Amniotic stem cell (primary cell): ENCODE results near the gene HMGCS1.
A peak's percentile ranks its signal among the peaks of the same experiment; 100 is the strongest.
"Not testable (repeated sequence)": the region's sequence is repeated elsewhere in the genome, so short reads cannot be mapped to it uniquely, and the experiment has no call there.

Experiments used
- DNase-seq: peaks from one replicate; lab custom pipeline; 2025; lab: John Stamatoyannopoulos, UW

HMGCS1 gene

DNA sequence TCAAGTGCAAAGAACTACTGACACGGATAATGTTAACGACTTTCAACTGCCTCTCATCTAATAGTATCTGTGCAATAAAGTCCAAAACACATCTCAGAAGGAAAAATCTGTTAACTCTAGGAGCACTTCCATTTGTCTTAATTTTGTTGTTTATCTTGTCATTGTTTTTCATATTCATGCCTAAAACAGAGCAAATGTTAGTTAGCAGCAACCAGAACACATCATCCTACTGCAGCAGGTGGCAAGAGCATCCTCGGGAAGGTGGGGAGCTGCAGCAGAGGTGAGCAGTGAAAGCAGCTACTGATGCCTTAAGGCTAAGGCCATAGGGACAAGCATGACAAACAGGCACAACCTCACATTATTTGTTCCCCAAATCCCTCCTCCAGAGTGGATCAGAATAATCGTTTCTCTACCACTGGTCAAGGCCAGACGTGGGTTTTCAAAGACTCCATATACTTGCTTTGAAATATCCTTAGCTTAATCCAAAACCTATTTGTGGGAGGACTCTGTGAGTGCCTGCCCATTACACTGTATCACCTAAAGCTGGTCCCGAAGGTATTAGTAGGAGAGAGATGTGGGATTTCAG is 1.0 kb downstream of the HMGCS1 start:
- DNase-seq = no peak

DNA sequence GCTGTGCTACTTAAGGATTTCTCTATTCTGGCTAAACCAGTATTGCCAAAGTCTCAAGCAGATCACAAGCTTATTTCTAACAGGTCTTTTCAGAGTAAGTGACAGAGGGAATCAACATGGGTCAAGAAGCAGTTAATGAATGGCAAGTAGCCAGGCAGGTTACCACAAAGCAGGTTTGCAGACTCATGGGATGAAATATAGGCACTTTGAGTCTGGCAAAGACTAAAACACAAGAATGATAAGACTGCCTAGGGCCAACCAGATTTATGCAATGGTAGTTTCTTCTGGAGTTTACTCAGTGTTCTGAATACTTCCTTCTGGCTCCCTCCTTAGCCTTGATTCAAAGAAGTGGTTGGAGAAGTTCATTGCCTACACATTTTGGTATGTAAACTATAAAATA is 3.6 kb downstream of the HMGCS1 start:
- DNase-seq = no peak

GRCh38 chr5:43309122-43309521 is 4.1 kb downstream of the HMGCS1 start:
- no peak for DNase-seq

- DNase-seq = not testable (repeated sequence)
These were observed 6.3 kb downstream of the HMGCS1 start for GRCh38 chr5:43306954-43307353.

DNA sequence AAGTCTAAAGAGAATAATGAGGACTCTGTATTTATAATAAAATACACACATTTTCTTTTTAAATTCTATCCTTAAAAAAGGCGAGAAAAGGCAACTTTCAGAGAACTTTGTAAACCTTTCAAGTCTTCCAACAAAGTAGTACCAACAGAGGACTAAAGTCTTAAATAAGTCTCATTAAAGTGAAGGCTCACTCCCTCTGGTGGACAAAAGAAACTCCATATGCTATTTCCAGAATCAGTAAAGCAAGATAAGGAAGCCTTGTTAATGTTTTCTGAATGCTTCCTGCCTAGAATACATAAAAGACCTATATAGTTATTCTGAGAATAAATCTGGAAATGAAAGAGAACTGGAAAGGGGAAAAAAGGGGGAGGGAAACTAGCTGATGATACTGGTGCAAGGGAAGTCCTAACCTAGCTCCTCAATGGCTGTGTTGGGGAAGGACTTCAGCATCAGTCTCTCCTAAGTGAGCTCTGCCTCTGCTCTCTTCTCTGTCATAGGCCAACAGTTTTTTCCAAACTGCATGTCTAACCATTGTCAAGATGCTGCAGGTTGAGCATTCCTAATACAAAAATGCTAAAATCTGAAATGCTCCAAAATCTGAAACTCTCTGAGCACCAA is 7.2 kb downstream of the HMGCS1 start:
- DNase-seq = peak; percentile 23

DNA sequence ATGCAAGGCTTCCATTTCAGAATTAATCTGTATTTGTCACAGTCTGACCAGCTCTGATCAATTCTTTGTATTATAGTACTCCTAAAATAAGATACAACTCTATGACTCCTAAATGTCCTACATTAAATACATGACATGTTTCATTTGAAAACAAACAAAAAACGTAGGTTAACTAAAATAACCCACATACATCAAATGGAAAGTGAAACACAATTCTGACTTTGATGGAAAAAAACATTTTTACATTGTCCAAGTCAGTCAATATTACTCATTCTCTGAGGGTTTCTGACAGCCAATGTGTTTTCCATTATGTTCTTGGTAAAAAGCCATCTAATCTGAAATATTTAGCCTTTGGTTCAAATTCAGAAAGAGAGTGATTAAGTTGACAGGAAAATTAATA is 8.7 kb downstream of the HMGCS1 start:
- DNase-seq = no peak

- DNase-seq = no peak
These were observed 10.0 kb downstream of the HMGCS1 start for GRCh38 chr5:43303242-43303641.

- no peak for DNase-seq
These were observed 10.7 kb downstream of the HMGCS1 start for GRCh38 chr5:43302481-43302880.

DNA sequence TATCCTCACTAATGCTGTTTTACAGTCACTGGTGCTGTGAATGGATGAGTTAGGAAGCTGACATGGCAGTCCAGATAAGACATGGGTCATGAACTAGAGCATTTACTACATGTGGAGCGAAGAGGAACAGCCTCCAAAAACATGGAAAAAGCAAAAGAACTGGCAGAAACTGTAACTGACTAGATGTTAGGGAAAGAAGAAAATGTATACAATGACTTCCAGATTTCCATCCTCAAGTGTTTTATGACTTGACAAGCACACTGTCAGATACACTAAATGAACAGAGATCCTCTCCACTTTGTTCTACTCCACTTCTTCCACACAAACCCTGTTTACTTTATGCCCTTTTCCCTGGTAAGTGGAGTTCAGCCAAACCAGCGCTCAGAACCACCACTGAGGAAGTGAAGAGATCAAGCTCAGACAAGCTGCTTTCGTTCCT is 11.5 kb downstream of the HMGCS1 start:
- DNase-seq = no peak

DNA sequence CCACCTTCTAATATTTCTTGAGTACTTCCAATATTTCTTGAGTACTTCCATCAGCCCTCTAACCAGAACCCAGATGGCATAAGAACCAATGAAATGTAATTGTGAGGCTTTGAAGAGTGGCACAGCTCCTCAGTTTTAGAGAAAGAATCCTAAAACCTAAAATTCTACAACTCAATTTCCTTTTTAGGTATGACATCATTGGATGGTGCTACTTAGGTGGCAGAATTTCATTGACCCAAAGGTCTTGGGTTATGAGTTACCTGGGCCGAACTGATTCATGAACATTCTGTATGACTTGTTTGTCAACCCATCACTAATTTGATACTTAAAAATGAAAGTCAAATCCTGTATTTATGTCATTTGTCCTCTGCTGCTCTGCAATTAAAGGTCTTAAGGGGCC is 13.1 kb downstream of the HMGCS1 start:
- DNase-seq = no peak

DNA sequence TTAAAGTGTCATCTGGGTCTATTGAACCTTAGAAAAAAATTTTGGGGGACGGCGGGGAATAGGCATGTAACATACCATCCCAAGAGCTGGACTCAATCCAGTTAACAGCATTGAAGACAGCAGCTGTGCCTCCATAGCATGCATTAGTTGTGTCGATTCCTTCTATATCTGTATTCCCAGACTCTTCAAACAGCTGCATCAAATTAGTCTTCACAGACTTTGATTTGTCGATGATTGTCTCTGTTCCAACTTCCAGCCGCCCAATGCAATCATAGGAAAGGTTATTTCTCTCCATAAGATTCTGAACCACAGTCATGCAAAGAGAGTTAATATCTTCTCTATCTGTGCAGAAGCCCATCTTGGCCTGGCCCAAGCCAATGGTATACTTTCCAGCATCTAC is 14.8 kb downstream of the HMGCS1 start:
- DNase-seq = no peak

- no peak for DNase-seq
These were observed 16.4 kb downstream of the HMGCS1 start for GRCh38 chr5:43296835-43297234.

- DNase-seq = no peak
These were observed 18.0 kb downstream of the HMGCS1 start for GRCh38 chr5:43295202-43295601.

- no peak for DNase-seq
These were observed 19.0 kb downstream of the HMGCS1 start for GRCh38 chr5:43294226-43294625.

DNA sequence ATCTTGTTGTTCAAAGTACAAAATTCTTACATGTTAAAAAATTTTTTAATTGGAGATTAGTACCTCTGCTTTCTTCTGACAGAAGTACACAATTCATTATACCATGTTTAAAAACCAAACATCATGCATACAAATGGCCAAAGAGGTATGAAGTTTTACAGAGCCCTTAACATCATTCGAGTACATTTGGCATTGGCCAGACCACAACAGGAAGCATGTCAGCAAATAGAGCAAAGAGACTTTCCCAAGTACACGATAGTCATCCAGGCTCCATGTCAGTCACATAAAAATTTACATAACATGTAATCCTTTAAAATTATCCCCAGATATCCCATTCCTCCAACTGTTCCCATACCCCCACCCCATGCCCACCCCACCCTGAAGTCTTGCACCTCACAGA is 22.5 kb downstream of the HMGCS1 start:
- DNase-seq = no peak

DNA sequence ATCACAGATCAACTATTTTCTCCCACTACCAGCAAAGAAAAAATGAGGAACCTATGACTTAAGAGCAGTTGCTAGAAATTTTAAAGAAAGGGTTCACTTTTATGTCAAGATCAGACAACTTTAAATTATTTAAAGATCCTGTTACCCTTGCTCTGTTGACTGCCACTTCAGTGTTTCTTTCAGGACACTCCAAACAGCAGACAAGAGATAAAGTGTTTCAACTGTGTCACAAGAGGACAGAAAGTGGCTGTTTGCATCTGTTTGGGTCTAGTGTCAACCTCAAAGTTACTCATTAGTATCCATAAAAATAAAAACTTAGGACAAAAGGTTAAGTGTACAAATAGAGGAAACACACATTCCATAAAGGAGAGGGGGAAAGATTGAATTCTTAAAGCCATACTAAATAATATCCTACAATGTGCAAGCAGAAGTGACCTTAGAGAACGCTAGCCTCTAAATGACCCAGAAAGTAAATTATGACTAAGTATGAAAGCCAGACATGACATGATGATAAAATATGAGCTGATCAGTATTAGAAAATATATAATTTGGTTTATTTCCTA is 24.9 kb downstream of the HMGCS1 start:
- no peak for DNase-seq

- no peak for DNase-seq
These were observed 25.7 kb downstream of the HMGCS1 start for GRCh38 chr5:43287493-43287892.

DNA sequence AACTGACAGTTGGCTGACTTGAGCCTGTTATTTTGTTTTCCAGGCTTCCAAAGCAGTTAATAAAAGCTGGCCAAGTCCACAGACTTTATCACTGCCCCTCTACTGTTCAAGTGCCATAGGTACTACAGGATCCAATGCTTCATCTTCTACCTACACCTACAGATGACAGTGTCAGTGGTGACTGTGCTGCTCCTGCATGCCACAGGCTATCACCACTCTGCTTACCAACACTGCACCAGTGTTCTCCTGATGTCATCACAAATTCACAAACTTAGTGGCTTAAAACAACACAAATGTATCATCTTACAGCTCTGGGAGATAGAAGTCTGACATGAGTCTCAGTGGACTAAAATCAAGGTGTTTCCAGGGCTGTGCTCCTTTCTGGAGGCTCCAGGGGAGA is 26.6 kb downstream of the HMGCS1 start:
- no peak for DNase-seq

GRCh38 chr5:43281840-43282658 is 31.2 kb downstream of the HMGCS1 start:
- no peak for DNase-seq

DNA sequence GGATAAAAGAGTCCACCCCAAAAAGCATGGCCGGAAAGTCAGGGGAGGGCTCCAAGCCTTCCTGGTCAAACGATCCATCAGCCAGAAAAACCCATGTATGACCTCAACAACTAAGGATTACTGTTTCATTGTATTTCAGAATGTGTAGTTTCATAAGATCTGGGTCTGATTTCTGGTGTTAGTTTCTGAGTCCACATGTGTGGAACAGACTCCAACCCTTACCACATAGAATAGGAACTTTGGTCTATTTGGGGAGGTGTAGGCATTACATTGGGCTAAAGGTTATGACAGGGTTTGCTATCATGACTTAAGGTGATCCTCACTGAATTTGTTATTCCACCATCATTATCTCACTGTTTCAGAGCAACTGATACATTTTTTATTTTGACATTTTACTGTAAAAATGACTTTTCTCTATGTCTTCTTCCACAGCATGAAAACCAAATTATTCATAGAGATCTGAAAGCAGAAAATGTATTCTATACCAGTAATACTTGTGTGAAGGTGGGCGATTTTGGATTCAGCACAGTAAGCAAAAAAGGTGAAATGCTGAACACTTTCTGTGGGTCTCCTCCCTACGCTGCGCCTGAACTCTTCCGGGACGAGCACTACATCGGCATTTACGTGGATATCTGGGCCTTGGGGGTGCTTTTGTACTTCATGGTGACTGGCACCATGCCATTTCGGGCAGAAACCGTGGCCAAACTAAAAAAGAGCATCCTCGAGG is 33.5 kb downstream of the HMGCS1 start:
- DNase-seq = no peak

DNA sequence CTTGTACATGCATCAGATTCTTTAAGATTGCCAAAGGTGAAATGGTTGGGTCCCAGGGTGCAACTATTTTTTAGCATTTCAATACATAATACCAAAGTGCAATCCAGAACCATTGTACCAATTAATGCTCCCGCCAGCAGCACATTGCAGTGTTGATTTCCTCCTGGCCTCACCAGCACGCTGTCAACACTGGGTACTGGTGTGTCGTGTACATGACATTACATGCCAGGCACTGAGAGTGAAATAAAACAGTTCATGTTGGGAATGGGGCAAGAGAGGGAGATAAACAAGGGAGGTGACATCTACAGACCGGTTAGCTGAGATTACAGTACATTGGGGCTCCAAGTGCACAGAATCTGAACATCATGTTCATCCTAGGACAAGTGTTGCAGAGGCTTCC is 37.8 kb downstream of the HMGCS1 start:
- DNase-seq = no peak

DNA sequence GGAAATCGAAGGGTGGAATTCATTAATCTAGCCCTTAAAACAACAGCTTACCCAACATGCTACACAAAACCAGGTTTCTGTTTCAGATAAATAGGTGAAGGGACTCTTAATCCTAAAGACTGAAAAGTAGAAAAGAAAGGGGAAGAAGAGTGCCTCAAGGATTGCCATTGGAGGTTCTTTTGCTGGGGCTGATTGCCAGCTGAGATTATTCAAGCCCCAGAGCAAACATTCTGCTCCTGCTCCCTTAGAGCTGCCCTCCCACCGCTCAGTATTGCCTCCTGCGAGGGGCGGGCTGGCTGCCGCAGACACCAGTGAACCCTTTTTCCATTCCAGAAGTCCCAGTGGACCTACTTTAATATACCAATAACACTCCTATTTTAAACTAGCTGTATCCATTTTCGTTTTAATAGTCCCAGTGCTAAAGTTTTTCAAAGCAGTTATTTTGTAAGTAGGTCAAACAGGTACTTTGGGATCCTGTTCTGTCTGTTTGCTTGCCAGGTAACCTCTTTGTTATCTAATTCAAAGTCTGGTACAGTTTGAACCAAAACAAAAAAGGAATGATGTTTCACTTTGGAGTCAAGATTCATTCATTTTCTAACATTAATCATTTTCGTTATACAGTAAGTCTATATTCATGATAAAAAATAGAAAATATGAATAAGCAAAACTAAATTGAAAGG is 38.6 kb downstream of the HMGCS1 start:
- DNase-seq = no peak
